Measurements from ENCODE around the gene MAP3K7.
"Not testable (repeated sequence)": the region's sequence is repeated elsewhere in the genome, so short reads cannot be mapped to it uniquely, and the experiment has no call there.

The MAP3K7 gene

GRCh38 chr6:90578894-90579549 is 7.8 kb downstream of the MAP3K7 start:
- DNase-seq (ENCODE audit: low spot score), result no peak

- no peak for DNase-seq (ENCODE audit: low spot score)
Observed at GRCh38 chr6:90575267-90575666, 11.6 kb downstream of the MAP3K7 start.

- DNase-seq (ENCODE audit: low spot score), result no peak
Observed at GRCh38 chr6:90574610-90575009, 12.3 kb downstream of the MAP3K7 start.

GRCh38 chr6:90573624-90574023 is 13.2 kb downstream of the MAP3K7 start:
- DNase-seq (ENCODE audit: low spot score), result no peak

GRCh38 chr6:90572856-90573255 is 14.0 kb downstream of the MAP3K7 start:
- no peak for DNase-seq (ENCODE audit: low spot score)

GRCh38 chr6:90569223-90569622 is 17.6 kb downstream of the MAP3K7 start:
- DNase-seq (ENCODE audit: low spot score), result no peak

- not testable (repeated sequence) for DNase-seq (ENCODE audit: low spot score)
Observed at GRCh38 chr6:90567682-90568081, 19.2 kb downstream of the MAP3K7 start.

- DNase-seq (ENCODE audit: low spot score), result not testable (repeated sequence)
Observed at GRCh38 chr6:90562341-90562740, 24.5 kb downstream of the MAP3K7 start.

GRCh38 chr6:90559931-90560330 is 26.9 kb downstream of the MAP3K7 start:
- DNase-seq (ENCODE audit: low spot score), result no peak

GRCh38 chr6:90557006-90557405 is 29.9 kb downstream of the MAP3K7 start:
- DNase-seq (ENCODE audit: low spot score), result no peak

- no peak for DNase-seq (ENCODE audit: low spot score)
Observed at GRCh38 chr6:90547991-90548390, 38.9 kb downstream of the MAP3K7 start.

GRCh38 chr6:90547079-90547478 is 39.8 kb downstream of the MAP3K7 start:
- DNase-seq (ENCODE audit: low spot score), result no peak

GRCh38 chr6:90545448-90545847 is 41.4 kb downstream of the MAP3K7 start:
- DNase-seq (ENCODE audit: low spot score), result no peak

- no peak for DNase-seq (ENCODE audit: low spot score)
Observed at GRCh38 chr6:90544741-90545140, 42.1 kb downstream of the MAP3K7 start.

- DNase-seq (ENCODE audit: low spot score), result no peak
Observed at GRCh38 chr6:90544081-90544480, 42.8 kb downstream of the MAP3K7 start.

- no peak for DNase-seq (ENCODE audit: low spot score)
Observed at GRCh38 chr6:90541221-90541620, 45.7 kb downstream of the MAP3K7 start.

- DNase-seq (ENCODE audit: low spot score), result no peak
Observed at GRCh38 chr6:90538278-90539046, 48.4 kb downstream of the MAP3K7 start.

- DNase-seq (ENCODE audit: low spot score), result no peak
Observed at GRCh38 chr6:90537723-90538258, 49.1 kb downstream of the MAP3K7 start.

- DNase-seq (ENCODE audit: low spot score), result no peak
Observed at GRCh38 chr6:90537027-90537426, 49.8 kb downstream of the MAP3K7 start.

- no peak for DNase-seq (ENCODE audit: low spot score)
Observed at GRCh38 chr6:90536520-90536919, 50.4 kb downstream of the MAP3K7 start.

GRCh38 chr6:90534337-90535025 is 52.4 kb downstream of the MAP3K7 start:
- DNase-seq (ENCODE audit: low spot score), result no peak

GRCh38 chr6:90533615-90534336 is 53.1 kb downstream of the MAP3K7 start:
- no peak for DNase-seq (ENCODE audit: low spot score)
